ENCODE results near the gene SZT2. TPM values are rescaled to one million over a fixed set of nuclear protein-coding genes. Genes with fewer than 3 reads are reported as not detected.
"Not testable (repeated sequence)": the region's sequence is repeated elsewhere in the genome, so short reads cannot be mapped to it uniquely, and the experiment has no call there.

Gene SZT2
- total RNA-seq, 1 experiment from 2014 or later, result 22.2 TPM

DNA sequence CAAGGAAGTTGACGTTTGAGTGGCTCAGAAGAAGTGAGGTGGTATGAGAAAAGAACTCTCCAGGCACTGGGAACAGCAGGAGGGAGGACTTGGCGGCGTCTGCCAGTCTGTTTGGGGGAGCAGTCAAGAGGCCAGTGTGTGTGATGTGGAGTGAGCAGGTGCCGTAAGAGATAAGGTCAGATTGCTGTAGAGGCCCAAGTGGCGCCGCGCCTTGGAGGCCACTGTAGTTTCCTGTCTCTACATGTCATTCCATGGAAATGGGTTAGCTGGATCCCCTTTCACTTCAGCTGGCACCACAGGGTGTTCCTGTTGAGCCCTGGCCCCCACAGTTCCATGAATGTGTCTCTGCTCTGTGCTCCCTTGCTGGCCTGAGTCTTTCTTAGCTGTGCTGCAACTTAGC lies 105.5 kb downstream of the SZT2 start:
- H3K9me2 ChIP-seq (replicated peaks; ENCODE audit: low read length), result no peaks in the 10 kb centered on the region
- H3K27me3 ChIP-seq (ENCODE audit: low read length), result no peaks in the 10 kb centered on the region
- H3K79me2 ChIP-seq (ENCODE audit: low read length), result no peaks in the 10 kb centered on the region
- H3K27ac ChIP-seq (ENCODE audit: low read length), result no peak overlapping the region
- peaks cover 22% of the 10 kb centered on the region for H3K4me1 ChIP-seq (ENCODE audit: insufficient read depth, low read length)
- ATAC-seq (no peak), DNase-seq (no peak)
- no TSS peak for BruUV-seq (replicated peaks)
- TF ChIP-seq EZH2 (IDR thresholded peaks at IDR 0.05; ENCODE audit: low read length, unreplicated experiment), result no peak
- TF ChIP-seq, protein P1, sequence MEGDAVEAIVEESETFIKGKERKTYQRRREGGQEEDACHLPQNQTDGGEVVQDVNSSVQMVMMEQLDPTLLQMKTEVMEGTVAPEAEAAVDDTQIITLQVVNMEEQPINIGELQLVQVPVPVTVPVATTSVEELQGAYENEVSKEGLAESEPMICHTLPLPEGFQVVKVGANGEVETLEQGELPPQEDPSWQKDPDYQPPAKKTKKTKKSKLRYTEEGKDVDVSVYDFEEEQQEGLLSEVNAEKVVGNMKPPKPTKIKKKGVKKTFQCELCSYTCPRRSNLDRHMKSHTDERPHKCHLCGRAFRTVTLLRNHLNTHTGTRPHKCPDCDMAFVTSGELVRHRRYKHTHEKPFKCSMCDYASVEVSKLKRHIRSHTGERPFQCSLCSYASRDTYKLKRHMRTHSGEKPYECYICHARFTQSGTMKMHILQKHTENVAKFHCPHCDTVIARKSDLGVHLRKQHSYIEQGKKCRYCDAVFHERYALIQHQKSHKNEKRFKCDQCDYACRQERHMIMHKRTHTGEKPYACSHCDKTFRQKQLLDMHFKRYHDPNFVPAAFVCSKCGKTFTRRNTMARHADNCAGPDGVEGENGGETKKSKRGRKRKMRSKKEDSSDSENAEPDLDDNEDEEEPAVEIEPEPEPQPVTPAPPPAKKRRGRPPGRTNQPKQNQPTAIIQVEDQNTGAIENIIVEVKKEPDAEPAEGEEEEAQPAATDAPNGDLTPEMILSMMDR (conservative IDR thresholded peaks at IDR 0.05; ENCODE audit: low read depth, low read length), result no peak
- no peak for TF ChIP-seq EZH2phosphoT487 (IDR thresholded peaks at IDR 0.05; ENCODE audit: borderline replicate concordance, low read length)
- no peaks in the 10 kb centered on the region for H4K20me1 ChIP-seq (ENCODE audit: low read length)
- H3K36me3 ChIP-seq (ENCODE audit: low read depth, low read length), result no peaks in the 10 kb centered on the region
- 0 out of 2 replicates have a peak, but pooled peaks cover 4% of the 10 kb centered on the region for H3K9me3 ChIP-seq (ENCODE audit: low read length)
- H3K4me3 ChIP-seq (ENCODE audit: low read length), result no peak overlapping the region
- POLR2A ChIA-PET (ENCODE audit: unreplicated experiment), result no interaction called here
- H3K9ac ChIP-seq (ENCODE audit: low read length), result no peak overlapping the region
- no peak overlapping the region for H2AFZ ChIP-seq (ENCODE audit: low read length)
- H3K4me2 ChIP-seq (ENCODE audit: low read length), result no peak overlapping the region
- intact Hi-C loops (cut with micrococcal nuclease), result no loop called here
- CTCF ChIA-PET, result no interaction called here
- H3F3A ChIP-seq (ENCODE audit: low read length, unreplicated experiment), result no peaks in the 10 kb centered on the region

DNA sequence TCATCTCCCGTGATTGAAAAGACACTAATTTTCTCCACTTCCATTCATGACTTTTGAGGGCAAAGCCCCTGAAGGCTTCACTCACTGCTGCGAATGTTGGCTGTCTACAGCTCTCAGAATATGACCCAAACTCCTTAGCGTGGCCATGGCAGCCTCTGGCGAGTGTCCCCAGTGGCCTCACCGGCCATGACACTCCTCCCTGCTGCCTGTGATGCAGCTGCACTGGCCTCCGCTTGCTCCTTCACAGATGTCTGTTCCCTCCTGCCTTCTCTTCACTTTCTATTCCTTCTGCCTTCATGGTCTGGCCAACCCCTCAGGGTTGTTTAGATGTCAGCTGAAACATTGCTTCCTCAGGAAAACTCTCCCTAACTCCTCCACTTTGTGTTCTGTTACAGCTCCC lies 110.2 kb downstream of the SZT2 start:
- H3K27ac ChIP-seq (ENCODE audit: low read length), result no peak overlapping the region
- H4K20me1 ChIP-seq (ENCODE audit: low read length), result no peaks in the 10 kb centered on the region
- no peaks in the 10 kb centered on the region for H3F3A ChIP-seq (ENCODE audit: low read length, unreplicated experiment)
- TF ChIP-seq EZH2phosphoT487 (IDR thresholded peaks at IDR 0.05; ENCODE audit: borderline replicate concordance, low read length), result no peak
- TF ChIP-seq, protein P1 (conservative IDR thresholded peaks at IDR 0.05; ENCODE audit: low read depth, low read length), result no peak
- TF ChIP-seq EZH2 (IDR thresholded peaks at IDR 0.05; ENCODE audit: low read length, unreplicated experiment), result no peak
- no peaks in the 10 kb centered on the region for H3K36me3 ChIP-seq (ENCODE audit: low read depth, low read length)
- DNase-seq (no peak), ATAC-seq (no peak)
- no peaks in the 10 kb centered on the region for H3K4me1 ChIP-seq (ENCODE audit: insufficient read depth, low read length)
- ChIA-PET CTCF (no interaction called here), POLR2A (ENCODE audit: unreplicated experiment) (no interaction called here)
- no peak overlapping the region for H3K4me2 ChIP-seq (ENCODE audit: low read length)
- no TSS peak for BruUV-seq (replicated peaks)
- H2AFZ ChIP-seq (ENCODE audit: low read length), result no peak overlapping the region
- H3K9me2 ChIP-seq (replicated peaks; ENCODE audit: low read length), result no peaks in the 10 kb centered on the region
- no peak overlapping the region for H3K4me3 ChIP-seq (ENCODE audit: low read length)
- no peaks in the 10 kb centered on the region for H3K9me3 ChIP-seq (ENCODE audit: low read length)
- intact Hi-C loops (cut with micrococcal nuclease), result no loop called here
- no peak overlapping the region for H3K9ac ChIP-seq (ENCODE audit: low read length)
- no peaks in the 10 kb centered on the region for H3K79me2 ChIP-seq (ENCODE audit: low read length)
- no peaks in the 10 kb centered on the region for H3K27me3 ChIP-seq (ENCODE audit: low read length)

DNA sequence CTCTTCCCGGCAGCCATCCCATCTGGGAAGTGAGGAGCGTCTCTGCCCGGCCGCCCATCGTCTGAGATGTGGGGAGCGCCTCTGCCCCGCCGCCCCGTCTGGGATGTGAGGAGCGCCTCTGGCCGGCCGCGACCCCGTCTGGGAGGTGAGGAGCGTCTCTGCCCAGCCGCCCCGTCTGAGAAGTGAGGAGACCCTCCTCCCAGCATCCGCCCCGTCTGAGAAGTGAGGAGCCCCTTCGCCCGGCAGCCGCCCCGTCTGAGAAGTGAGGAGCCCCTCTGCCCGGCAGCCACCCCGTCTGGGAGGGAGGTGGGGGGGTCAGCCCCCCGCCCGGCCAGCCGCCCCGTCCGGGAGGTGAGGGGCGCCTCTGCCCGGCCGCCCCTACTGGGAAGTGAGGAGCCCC lies 112.1 kb downstream of the SZT2 start:
- BruUV-seq (replicated peaks); H2AFZ ChIP-seq (ENCODE audit: low read length); POLR2A ChIA-PET (ENCODE audit: unreplicated experiment); DNase-seq; H3K9ac ChIP-seq (ENCODE audit: low read length); ATAC-seq; H3K79me2 ChIP-seq (ENCODE audit: low read length); H3K27me3 ChIP-seq (ENCODE audit: low read length); intact Hi-C loops (cut with micrococcal nuclease); H3K9me3 ChIP-seq (ENCODE audit: low read length); H3K4me2 ChIP-seq (ENCODE audit: low read length); H3K4me3 ChIP-seq (ENCODE audit: low read length); CTCF ChIA-PET; H3K36me3 ChIP-seq (ENCODE audit: low read depth, low read length); H3F3A ChIP-seq (ENCODE audit: low read length, unreplicated experiment); H3K4me1 ChIP-seq (ENCODE audit: insufficient read depth, low read length); H3K9me2 ChIP-seq (replicated peaks; ENCODE audit: low read length); H3K27ac ChIP-seq (ENCODE audit: low read length); H4K20me1 ChIP-seq (ENCODE audit: low read length): not testable (repeated sequence)

Measured in PC-3 (cell line).